ENCODE data around the gene NISCH. TPM values are rescaled to one million over a fixed set of nuclear protein-coding genes. Genes with fewer than 3 reads are reported as not detected.

Gene NISCH
- polyA plus RNA-seq, 1 donor (not counting 4 experiments of a cell fraction or from before 2014, with no cell fraction given), result 48.1 TPM

GRCh38 chr3:52480768-52481715 is 25.6 kb downstream of the NISCH start:
- TF ChIP-seq CTCF (optimal IDR thresholded peaks at IDR 0.05 in 1 of 3, IDR thresholded peaks at IDR 0.05 in 1 of 3, conservative IDR thresholded peaks at IDR 0.05 in 1 of 3; ENCODE audit: extremely low read depth in 1 of 3, insufficient read depth in 2 of 3, low read length in 3 of 3), result no peak
- dilution Hi-C loops (cut with MboI; ENCODE audit: extremely low pct_ligation_motif_present, low sequenced_read_pairs), result no loop called here
- H4K20me1 ChIP-seq (ENCODE audit: control insufficient read depth, extremely low read depth, insufficient read depth, low read length), result no peaks in the 10 kb centered on the region
- no peaks in the 10 kb centered on the region for H3K27me3 ChIP-seq (ENCODE audit: control insufficient read depth, extremely low read depth, insufficient read depth, low read length)
- H3K4me3 ChIP-seq (ENCODE audit: control insufficient read depth in 2 of 3, extremely low read depth in 1 of 3, insufficient read depth in 2 of 3, low read depth in 1 of 3, low read length in 3 of 3), result no peak overlapping the region
- H3K9ac ChIP-seq (ENCODE audit: control insufficient read depth, extremely low read depth, insufficient read depth, low read length), result no peak overlapping the region
- H3K36me3 ChIP-seq (ENCODE audit: control insufficient read depth in 2 of 2, extremely low read depth in 1 of 2, insufficient read depth in 2 of 2, low read length in 2 of 2), result peaks cover 50 to 59% of the 10 kb centered on the region in 2 experiments
- DNase-seq (ENCODE audit: low read depth, low spot score) (no peak), FAIRE-seq (no peak)
- H3K79me2 ChIP-seq (ENCODE audit: control insufficient read depth, insufficient read depth, low read length), result no peaks in the 10 kb centered on the region
- no peak overlapping the region for H3K27ac ChIP-seq (ENCODE audit: control insufficient read depth, insufficient read depth, low read length)
- peaks cover 12% of the 10 kb centered on the region for H3K4me1 ChIP-seq (ENCODE audit: control insufficient read depth, extremely low read depth, insufficient read depth, low read length)
- H3K9me3 ChIP-seq (ENCODE audit: control insufficient read depth, low read depth, low read length), result no peaks in the 10 kb centered on the region
- H3K4me2 ChIP-seq (ENCODE audit: control insufficient read depth, extremely low read depth, insufficient read depth, low read depth, low read length), result no peak overlapping the region
- H2AFZ ChIP-seq (ENCODE audit: control insufficient read depth, low read length), result no peak overlapping the region
- H3K9me1 ChIP-seq (ENCODE audit: control insufficient read depth, extremely low read depth, insufficient read depth, low read length), result no peaks in the 10 kb centered on the region

- H3K27ac ChIP-seq (ENCODE audit: control insufficient read depth, insufficient read depth, low read length), result no peak overlapping the region
- H3K9me1 ChIP-seq (ENCODE audit: control insufficient read depth, extremely low read depth, insufficient read depth, low read length), result no peaks in the 10 kb centered on the region
- dilution Hi-C loops (cut with MboI; ENCODE audit: extremely low pct_ligation_motif_present, low sequenced_read_pairs), result no loop called here
- H4K20me1 ChIP-seq (ENCODE audit: control insufficient read depth, extremely low read depth, insufficient read depth, low read length), result no peaks in the 10 kb centered on the region
- no peak overlapping the region for H3K4me2 ChIP-seq (ENCODE audit: control insufficient read depth, extremely low read depth, insufficient read depth, low read depth, low read length)
- FAIRE-seq, result no peak
- H2AFZ ChIP-seq (ENCODE audit: control insufficient read depth, low read length), result no peak overlapping the region
- H3K4me1 ChIP-seq (ENCODE audit: control insufficient read depth, extremely low read depth, insufficient read depth, low read length), result peaks cover 12% of the 10 kb centered on the region
- no peak for DNase-seq (ENCODE audit: low read depth, low spot score)
- TF ChIP-seq CTCF (optimal IDR thresholded peaks at IDR 0.05 in 1 of 3, IDR thresholded peaks at IDR 0.05 in 1 of 3, conservative IDR thresholded peaks at IDR 0.05 in 1 of 3; ENCODE audit: extremely low read depth in 1 of 3, insufficient read depth in 2 of 3, low read length in 3 of 3) (peak in 1 of 3 experiments; percentile 62), EZH2 (IDR thresholded peaks at IDR 0.05; ENCODE audit: low read length) (no peak)
- no peak overlapping the region for H3K4me3 ChIP-seq (ENCODE audit: control insufficient read depth in 2 of 3, extremely low read depth in 1 of 3, insufficient read depth in 2 of 3, low read depth in 1 of 3, low read length in 3 of 3)
- H3K79me2 ChIP-seq (ENCODE audit: control insufficient read depth, insufficient read depth, low read length), result no peaks in the 10 kb centered on the region
- H3K36me3 ChIP-seq (ENCODE audit: control insufficient read depth in 2 of 2, extremely low read depth in 1 of 2, insufficient read depth in 2 of 2, low read length in 2 of 2), result peaks cover 49 to 58% of the 10 kb centered on the region in 2 experiments
- H3K9me3 ChIP-seq (ENCODE audit: control insufficient read depth, low read depth, low read length), result no peaks in the 10 kb centered on the region
- H3K27me3 ChIP-seq (ENCODE audit: control insufficient read depth, extremely low read depth, insufficient read depth, low read length), result no peaks in the 10 kb centered on the region
- no peak overlapping the region for H3K9ac ChIP-seq (ENCODE audit: control insufficient read depth, extremely low read depth, insufficient read depth, low read length)
Measured at GRCh38 chr3:52481819-52482521, 26.6 kb downstream of the NISCH start.
